ENCODE data around the gene TNIP2. TPM values are rescaled to one million over a fixed set of nuclear protein-coding genes. Genes with fewer than 3 reads are reported as not detected.

Gene TNIP2
- total and polyA plus RNA-seq, 2 of the 13 experiments (the other 11 are each of a cell fraction or from before 2014, with no cell fraction given): 25.6 to 38.0 TPM

GRCh38 chr4:2761035-2761923 is 5.1 kb upstream of the TNIP2 start (continued):
- TF ChIP-seq, protein P1, sequence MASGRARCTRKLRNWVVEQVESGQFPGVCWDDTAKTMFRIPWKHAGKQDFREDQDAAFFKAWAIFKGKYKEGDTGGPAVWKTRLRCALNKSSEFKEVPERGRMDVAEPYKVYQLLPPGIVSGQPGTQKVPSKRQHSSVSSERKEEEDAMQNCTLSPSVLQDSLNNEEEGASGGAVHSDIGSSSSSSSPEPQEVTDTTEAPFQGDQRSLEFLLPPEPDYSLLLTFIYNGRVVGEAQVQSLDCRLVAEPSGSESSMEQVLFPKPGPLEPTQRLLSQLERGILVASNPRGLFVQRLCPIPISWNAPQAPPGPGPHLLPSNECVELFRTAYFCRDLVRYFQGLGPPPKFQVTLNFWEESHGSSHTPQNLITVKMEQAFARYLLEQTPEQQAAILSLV (CRISPR knock-in tag; IDR thresholded peaks at IDR 0.05; ENCODE audit: borderline replicate concordance): no peak
- TF ChIP-seq ZNF510 (CRISPR knock-in tag; IDR thresholded peaks at IDR 0.05; ENCODE audit: low read depth) (no peak), ZBTB20 (CRISPR knock-in tag; IDR thresholded peaks at IDR 0.05; ENCODE audit: borderline replicate concordance, low read depth) (no peak), ZNF335 (CRISPR knock-in tag; IDR thresholded peaks at IDR 0.05) (no peak), PAX8 (CRISPR knock-in tag; IDR thresholded peaks at IDR 0.05; ENCODE audit: borderline replicate concordance) (no peak), NFE2L2 (IDR thresholded peaks at IDR 0.05; ENCODE audit: low read length) (no peak), ATF4 (CRISPR knock-in tag; IDR thresholded peaks at IDR 0.05) (no peak), ZNF33B (CRISPR knock-in tag; IDR thresholded peaks at IDR 0.05) (no peak), HNF4G (IDR thresholded peaks at IDR 0.05; ENCODE audit: borderline replicate concordance, low read depth, low read length) (peak; percentile 64), HNF4G (CRISPR knock-in tag; IDR thresholded peaks at IDR 0.05; ENCODE audit: borderline replicate concordance, low read depth) (peak; percentile 72; the same call in 1 of the 2 replicates), HNRNPK (IDR thresholded peaks at IDR 0.05; ENCODE audit: low read depth, low read length, poor library complexity, severe bottlenecking) (no peak), SSRP1 (CRISPR knock-in tag; IDR thresholded peaks at IDR 0.05) (no peak), BHLHE40 (IDR thresholded peaks at IDR 0.05; ENCODE audit: low read length) (no peak), ZNF7 (CRISPR knock-in tag; IDR thresholded peaks at IDR 0.05) (no peak), EEA1 (CRISPR knock-in tag; IDR thresholded peaks at IDR 0.05; ENCODE audit: borderline replicate concordance) (no peak), KAT8 (CRISPR knock-in tag; IDR thresholded peaks at IDR 0.05) (peak; percentile 66; the same call in 1 of the 2 replicates)
- TF ChIP-seq, protein P2, sequence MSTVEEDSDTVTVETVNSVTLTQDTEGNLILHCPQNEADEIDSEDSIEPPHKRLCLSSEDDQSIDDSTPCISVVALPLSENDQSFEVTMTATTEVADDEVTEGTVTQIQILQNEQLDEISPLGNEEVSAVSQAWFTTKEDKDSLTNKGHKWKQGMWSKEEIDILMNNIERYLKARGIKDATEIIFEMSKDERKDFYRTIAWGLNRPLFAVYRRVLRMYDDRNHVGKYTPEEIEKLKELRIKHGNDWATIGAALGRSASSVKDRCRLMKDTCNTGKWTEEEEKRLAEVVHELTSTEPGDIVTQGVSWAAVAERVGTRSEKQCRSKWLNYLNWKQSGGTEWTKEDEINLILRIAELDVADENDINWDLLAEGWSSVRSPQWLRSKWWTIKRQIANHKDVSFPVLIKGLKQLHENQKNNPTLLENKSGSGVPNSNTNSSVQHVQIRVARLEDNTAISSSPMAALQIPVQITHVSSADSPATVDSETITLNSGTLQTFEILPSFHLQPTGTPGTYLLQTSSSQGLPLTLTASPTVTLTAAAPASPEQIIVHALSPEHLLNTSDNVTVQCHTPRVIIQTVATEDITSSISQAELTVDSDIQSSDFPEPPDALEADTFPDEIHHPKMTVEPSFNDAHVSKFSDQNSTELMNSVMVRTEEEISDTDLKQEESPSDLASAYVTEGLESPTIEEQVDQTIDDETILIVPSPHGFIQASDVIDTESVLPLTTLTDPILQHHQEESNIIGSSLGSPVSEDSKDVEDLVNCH (CRISPR knock-in tag; IDR thresholded peaks at IDR 0.05): no peak
- TF ChIP-seq, protein P3, sequence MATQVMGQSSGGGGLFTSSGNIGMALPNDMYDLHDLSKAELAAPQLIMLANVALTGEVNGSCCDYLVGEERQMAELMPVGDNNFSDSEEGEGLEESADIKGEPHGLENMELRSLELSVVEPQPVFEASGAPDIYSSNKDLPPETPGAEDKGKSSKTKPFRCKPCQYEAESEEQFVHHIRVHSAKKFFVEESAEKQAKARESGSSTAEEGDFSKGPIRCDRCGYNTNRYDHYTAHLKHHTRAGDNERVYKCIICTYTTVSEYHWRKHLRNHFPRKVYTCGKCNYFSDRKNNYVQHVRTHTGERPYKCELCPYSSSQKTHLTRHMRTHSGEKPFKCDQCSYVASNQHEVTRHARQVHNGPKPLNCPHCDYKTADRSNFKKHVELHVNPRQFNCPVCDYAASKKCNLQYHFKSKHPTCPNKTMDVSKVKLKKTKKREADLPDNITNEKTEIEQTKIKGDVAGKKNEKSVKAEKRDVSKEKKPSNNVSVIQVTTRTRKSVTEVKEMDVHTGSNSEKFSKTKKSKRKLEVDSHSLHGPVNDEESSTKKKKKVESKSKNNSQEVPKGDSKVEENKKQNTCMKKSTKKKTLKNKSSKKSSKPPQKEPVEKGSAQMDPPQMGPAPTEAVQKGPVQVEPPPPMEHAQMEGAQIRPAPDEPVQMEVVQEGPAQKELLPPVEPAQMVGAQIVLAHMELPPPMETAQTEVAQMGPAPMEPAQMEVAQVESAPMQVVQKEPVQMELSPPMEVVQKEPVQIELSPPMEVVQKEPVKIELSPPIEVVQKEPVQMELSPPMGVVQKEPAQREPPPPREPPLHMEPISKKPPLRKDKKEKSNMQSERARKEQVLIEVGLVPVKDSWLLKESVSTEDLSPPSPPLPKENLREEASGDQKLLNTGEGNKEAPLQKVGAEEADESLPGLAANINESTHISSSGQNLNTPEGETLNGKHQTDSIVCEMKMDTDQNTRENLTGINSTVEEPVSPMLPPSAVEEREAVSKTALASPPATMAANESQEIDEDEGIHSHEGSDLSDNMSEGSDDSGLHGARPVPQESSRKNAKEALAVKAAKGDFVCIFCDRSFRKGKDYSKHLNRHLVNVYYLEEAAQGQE (IDR thresholded peaks at IDR 0.05; ENCODE audit: borderline replicate concordance in 1 of 2, low read depth in 1 of 2, low read length in 2 of 2): no peak
- TF ChIP-seq, protein P4, sequence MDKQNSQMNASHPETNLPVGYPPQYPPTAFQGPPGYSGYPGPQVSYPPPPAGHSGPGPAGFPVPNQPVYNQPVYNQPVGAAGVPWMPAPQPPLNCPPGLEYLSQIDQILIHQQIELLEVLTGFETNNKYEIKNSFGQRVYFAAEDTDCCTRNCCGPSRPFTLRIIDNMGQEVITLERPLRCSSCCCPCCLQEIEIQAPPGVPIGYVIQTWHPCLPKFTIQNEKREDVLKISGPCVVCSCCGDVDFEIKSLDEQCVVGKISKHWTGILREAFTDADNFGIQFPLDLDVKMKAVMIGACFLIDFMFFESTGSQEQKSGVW (CRISPR knock-in tag; IDR thresholded peaks at IDR 0.05; ENCODE audit: borderline replicate concordance): no peak
